DMS53 (cell line): ENCODE results near the gene INHA.

Source experiments
- DNase-seq: peaks from one replicate; lab custom pipeline; 2025; lab: John Stamatoyannopoulos, UW

Gene INHA, protein sequence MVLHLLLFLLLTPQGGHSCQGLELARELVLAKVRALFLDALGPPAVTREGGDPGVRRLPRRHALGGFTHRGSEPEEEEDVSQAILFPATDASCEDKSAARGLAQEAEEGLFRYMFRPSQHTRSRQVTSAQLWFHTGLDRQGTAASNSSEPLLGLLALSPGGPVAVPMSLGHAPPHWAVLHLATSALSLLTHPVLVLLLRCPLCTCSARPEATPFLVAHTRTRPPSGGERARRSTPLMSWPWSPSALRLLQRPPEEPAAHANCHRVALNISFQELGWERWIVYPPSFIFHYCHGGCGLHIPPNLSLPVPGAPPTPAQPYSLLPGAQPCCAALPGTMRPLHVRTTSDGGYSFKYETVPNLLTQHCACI

GRCh38 chr2:219572237-219573001 is at the start of gene INHA:
INHA (plus strand) TSS chr2:219572310; CDS start chr2:219572375, 65 bp downstream.
- DNase-seq = no peak

DNA sequence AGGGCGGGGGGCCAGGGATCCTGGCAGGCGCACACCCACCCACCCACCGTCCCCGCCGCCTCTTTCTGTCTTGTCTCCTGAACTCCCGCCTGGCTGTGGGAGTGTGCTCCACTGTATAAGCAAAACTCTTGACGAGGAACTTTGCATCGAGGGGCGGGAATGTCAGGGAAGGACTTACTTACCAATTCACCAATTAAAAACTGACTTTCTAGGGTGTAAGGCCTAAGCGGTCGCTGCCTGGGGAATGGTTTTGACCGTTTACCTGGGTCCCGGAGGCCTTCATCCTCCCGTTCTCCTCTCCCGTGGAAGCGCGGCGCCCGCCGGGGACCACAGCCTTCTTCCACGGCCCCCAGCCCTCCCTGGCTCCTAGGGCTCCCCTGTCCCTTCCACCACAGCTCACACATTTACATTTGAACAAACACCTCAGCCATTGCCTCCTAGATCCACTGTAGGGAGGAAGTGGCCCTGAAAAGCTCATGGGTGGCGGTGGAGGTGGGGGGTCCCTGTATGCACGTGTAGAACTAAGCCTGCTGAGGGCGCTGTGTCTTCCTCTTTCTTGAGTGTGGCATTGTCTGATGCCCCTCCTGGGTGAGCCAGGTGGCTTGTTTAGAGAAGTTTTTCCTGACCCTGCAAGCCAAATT is 49.0 kb upstream of the INHA start:
- peak; percentile 58 for DNase-seq

GRCh38 chr2:219524817-219525216 is 47.3 kb upstream of the INHA start:
- DNase-seq = no peak

DNA sequence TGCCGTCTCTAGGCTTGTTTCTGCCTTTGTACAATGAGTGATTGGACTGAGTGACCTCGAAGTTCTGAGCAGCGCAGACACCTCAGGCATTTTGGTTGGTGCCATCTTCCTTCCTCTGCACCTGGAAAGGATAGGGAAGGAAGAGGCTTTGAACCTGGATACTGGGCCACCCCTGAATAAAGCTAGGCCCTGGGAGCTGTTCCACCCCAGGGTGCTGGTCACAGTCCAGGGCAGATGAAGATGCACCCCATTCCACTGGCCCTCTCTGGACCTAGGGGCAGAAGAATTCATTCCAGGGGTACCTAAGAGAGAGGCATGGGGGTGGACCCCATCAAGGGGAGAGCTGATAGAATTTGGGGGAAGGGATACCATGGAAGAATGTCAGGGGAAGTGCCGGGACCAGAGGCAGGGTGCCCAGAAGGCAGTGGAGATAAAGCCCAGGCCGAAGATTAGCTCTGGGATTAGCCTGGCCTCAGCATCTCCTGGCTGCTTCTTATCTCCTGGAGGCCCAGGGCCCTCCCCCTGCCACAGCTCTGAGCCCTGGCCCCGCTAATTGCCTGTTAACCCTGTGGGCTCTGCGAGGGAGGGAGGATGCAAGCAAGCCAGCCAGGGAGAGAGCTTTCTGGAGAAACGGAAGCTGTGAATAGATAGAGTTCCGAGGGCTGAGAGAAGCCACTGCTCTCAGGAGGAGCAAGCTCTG is 46.4 kb upstream of the INHA start:
- DNase-seq = no peak

- DNase-seq = peak; percentile 34
Observed at GRCh38 chr2:219526320-219527075, 45.6 kb upstream of the INHA start.

DNA sequence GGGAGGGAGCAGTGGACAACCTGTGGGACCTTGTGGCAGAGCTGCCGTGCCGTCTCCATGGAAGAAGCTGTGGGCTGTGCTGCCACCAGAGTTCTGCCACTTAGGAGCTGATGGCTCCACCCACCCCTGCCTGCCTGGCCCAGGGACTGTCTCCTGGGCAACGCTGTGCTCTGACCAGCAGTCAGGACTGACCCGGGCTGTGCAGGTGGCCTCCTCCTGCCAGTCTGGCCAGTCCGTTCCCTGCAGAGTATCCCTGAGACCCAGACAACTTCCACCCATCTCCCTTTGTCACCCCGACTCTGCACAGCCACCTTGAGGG is 45.1 kb upstream of the INHA start:
- DNase-seq = peak; percentile 79

DNA sequence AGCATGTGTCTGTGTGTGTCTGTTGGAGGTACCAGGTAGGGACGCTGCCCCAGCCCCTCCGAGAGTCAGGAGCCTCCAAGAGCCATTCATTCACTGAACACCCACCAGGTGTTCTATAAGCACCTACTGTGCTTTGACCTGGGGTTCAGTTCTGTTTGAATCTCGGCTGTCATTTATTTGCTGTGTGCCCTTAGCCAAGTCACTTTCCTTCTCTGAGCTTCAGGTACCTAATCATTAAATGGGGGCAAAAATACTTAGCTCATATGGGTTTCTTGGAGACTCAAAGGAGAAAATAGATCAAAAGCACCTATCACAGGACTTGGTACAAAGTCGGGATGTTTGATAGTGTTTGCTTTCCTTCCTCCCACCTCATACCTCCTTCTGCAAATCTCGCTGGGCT is 44.6 kb upstream of the INHA start:
- DNase-seq = no peak

GRCh38 chr2:219530048-219530963 is 41.8 kb upstream of the INHA start:
- peak; percentile 87 for DNase-seq

DNA sequence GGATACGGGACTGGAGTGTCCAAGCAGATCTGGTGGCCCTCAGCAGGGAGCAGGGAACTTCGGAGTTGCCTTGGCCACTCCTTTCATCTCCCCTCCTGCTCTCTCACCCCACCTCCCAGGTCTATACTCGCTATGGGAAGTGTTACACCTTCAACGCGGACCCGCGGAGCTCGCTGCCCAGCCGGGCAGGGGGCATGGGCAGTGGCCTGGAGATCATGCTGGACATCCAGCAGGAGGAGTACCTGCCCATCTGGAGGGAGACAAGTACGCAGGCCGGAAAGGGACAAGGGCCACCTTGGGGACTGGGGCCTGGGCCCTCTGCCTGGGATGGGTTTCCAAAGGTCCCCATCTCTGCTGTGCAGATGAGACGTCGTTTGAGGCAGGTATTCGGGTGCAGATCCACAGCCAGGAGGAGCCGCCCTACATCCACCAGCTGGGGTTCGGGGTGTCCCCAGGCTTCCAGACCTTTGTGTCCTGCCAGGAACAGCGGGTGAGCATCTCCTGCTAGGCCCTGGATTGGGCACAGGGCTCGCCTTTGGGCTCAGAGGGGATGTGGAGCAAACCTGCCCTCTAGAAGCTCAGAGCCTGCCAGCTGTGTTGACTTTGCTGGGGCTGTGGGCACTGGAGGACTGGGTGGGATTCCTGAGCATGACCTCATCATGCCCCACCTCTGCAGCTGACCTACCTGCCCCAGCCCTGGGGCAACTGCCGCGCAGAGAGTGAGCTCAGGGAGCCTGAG is 40.3 kb upstream of the INHA start:
- peak; percentile 27 for DNase-seq

DNA sequence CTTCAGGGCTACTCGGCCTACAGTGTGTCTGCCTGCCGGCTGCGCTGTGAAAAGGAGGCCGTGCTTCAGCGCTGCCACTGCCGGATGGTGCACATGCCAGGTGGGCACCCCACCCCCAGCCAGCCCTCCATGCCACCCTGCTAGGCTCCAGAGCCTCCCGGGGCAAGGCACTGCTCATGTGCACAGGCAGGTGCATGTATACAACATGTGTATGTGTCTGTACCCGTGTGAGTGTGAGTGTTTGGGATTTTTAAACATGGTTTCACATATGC is 39.8 kb upstream of the INHA start:
- no peak for DNase-seq

DNA sequence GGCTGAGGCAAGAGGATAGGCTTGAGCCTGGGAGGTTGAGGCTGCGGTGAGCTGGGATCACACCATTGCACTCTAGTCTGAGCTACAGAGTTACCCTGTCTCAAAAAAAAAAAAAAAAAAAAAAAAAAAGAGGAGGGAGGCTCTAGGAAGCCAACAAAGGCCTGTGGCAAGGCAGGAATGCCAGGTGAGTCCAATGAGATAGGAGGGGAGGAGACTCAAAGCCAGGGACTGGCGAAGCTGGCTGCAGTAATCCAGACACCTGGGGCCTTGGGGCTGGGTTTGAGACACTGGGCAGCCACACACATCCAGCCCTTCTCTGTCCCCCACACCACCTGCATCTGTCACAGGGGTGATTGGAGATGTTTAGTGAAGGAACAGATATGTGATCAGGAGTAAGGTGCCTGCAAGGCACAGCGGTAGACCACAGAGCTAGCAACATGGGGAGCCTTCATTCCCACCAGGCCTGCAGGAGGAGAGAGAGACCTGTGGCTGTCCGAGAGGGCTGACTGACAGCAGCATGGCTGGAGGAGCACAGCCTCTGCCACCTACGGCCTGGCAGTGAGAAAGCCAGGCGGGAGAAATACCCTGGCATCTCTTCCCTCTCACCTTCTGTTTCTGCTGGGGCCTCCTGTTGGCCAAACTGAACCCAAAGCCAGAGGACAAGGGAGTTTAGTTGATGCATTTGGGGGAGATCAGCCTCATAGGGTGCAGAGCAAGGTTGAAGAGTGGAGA is 38.0 kb upstream of the INHA start:
- peak; percentile 63 for DNase-seq

DNA sequence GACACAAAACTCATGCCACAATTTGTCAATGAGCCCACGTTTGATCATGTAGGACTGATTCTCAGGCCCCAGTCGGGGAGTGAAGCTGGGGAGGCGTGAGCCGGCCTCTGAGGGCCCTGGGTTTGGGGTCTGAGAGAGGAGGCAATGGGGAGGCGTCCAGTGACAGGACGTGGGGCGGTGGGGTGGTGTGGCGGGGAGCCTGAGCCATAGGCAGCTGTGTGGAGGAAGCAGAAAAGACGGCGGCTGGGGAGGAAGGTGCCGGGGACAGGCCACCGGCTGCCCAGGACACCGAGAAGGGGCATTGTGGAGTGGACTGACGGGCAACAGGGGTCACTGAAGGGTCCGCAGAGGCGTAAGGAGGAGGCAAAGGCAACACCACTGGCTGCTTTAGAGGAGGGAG is 35.7 kb upstream of the INHA start:
- no peak for DNase-seq

DNA sequence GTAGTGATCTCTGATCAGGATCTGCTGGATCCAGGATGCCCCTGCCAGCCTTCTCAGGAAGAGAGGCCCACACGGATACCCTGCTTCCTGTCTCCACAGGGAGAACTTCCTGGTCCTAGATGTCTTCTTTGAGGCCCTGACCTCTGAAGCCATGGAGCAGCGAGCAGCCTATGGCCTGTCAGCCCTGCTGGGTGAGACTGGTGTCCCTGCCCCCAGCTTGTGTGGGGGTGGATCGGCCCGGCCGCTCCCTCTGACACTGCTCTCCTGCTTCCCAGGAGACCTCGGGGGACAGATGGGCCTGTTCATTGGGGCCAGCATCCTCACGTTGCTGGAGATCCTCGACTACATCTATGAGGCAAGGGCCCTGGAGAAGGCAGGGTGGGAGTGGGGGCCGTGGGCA is 35.1 kb upstream of the INHA start:
- DNase-seq = no peak

DNA sequence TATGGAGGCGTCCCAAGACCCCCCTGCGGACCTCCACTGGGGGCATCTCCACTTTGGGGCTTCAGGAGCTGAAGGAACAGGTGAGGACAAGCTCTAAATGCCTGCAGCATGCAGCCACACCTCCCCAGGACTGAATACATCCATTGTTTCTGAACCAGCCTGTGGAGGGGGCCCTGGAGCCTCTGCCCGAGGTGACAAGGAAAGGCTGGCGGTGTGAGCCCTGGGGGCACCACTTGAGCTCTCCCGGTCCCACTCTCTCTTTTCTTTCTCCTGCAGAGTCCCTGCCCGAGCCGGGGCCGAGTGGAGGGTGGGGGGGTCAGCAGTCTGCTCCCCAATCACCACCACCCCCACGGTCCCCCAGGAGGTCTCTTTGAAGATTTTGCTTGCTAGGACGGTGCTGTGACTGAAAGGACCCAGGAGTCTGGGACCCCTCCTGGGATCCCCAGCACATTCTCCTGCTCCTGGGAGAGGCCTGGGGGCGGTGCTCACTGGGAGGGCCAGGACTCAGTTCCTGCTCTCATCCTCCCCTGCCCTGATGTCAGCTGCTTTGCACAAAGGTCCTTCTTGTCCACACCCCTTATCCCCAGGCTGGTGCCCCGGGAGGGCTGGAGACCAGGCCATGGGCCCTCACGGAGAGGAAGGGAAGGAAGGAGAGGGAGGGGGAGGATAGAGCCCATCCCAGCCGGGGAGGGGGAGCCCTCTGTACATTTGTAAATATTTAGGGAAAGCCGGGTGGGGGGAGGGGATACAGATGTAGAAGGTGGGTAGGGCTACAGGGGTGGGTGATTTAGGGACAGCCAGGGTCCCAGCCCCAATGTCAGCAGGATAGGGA is 34.2 kb upstream of the INHA start:
- DNase-seq = peak; percentile 17

GRCh38 chr2:219538504-219538951 is 33.6 kb upstream of the INHA start:
- no peak for DNase-seq

- no peak for DNase-seq
Observed at GRCh38 chr2:219538956-219539788, 32.9 kb upstream of the INHA start.

DNA sequence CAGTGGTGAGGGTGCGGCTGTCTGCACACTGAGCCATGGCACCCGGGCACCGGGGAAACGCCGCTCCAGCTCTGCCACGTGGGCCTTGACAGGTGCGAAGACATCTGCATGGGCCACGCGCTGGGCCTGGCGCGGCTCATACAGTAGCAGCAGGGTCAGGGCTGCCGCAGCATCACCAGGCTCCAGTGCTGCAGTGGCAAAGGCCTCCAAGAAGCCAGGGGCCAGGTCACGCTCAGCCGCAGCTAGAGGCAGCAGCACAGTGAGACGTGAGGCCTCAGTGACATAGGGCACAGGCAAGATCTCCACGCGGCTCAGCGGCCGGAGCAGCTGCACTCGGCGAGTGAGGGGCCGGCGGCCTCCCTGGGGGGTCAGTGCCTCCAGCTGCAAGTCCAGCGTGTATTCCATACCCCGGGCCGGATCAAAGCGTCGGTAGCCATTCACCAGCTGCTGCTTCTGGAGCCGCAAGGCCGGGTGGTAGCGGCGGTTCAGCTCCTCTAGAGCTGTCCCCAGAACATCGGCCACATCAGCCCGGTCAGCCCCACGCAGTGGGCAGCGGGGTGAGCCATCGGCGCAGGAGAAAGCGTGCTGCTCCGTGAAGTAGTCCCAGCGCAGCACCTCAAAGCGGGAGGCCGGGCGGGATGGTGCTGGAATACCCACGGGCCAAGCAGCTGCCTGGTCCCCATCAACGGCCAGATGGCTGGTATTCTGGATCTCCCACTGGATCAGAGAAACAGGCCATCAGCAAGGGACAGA is 32.0 kb upstream of the INHA start:
- DNase-seq = no peak
